ENCODE results near the gene PHRF1.

- TF ChIP-seq EP300 (IDR thresholded peaks at IDR 0.05) (no peak), CTCF (IDR thresholded peaks at IDR 0.05) (no peak), POLR2A (IDR thresholded peaks at IDR 0.05) (no peak)
These were observed 16.6 kb downstream of the PHRF1 start for GRCh38 chr11:592918-593317.
